GM12873 (cell line): ENCODE measurements around the gene SAP25.
A peak's percentile ranks its signal among the peaks of the same experiment; 100 is the strongest.

ENCODE experiments used
- TF ChIP-seq, protein P1 (sequence below): IDR thresholded peaks from 2 replicates; pipeline ENCODE4 v1.5.1; 2012; ENCODE audit warnings: low read depth, mild to moderate bottlenecking, moderate library complexity, low read length, control low read depth; ENCODE audit not compliant: insufficient read depth; ENCODE audit errors: missing control alignments

SAP25 gene

DNA sequence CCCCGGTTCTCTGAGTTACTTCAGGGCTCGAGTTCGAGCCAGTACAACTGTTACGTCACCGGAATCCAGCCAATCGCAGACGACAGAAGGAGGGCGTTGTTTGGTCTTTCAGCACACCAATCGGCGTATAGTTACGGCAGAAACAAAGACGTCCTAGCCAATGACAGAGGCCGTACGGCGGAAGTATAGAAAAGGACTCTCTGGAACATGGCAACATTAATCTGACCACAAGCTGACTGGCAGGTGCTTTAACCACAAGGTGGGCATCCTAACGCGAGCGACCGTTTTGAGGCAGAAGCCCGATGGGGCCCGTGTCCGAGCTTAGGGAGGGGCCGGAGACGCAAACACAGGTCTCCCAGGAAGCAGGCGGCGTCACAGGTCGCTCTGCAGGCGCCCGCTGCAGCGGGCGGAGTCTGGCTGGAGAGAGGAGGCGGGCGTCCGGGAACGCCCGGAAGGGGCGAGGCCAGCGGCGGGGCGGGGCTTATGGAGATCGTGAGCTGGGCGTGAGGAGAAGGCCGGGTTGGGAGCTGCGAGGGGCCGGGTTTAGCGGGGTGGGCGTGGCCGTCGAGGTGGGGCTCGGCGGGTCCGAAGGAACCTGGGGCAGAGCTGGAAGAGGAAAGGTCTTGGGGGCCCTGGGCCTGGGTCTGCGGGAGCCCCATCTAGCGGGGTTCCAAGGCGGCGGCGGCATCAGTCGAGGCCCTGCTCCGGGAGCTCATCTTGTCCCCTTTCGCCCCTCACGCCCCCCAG, 38.5 kb upstream of the SAP25 start, which contains the start of gene MOSPD3:
TSS of gene MOSPD3 (plus strand) at position 558 of the 747 bp plus-strand sequence. CDS start 252 bp downstream, outside the sequence.
- TF ChIP-seq, protein P1, sequence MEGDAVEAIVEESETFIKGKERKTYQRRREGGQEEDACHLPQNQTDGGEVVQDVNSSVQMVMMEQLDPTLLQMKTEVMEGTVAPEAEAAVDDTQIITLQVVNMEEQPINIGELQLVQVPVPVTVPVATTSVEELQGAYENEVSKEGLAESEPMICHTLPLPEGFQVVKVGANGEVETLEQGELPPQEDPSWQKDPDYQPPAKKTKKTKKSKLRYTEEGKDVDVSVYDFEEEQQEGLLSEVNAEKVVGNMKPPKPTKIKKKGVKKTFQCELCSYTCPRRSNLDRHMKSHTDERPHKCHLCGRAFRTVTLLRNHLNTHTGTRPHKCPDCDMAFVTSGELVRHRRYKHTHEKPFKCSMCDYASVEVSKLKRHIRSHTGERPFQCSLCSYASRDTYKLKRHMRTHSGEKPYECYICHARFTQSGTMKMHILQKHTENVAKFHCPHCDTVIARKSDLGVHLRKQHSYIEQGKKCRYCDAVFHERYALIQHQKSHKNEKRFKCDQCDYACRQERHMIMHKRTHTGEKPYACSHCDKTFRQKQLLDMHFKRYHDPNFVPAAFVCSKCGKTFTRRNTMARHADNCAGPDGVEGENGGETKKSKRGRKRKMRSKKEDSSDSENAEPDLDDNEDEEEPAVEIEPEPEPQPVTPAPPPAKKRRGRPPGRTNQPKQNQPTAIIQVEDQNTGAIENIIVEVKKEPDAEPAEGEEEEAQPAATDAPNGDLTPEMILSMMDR: no peak

DNA sequence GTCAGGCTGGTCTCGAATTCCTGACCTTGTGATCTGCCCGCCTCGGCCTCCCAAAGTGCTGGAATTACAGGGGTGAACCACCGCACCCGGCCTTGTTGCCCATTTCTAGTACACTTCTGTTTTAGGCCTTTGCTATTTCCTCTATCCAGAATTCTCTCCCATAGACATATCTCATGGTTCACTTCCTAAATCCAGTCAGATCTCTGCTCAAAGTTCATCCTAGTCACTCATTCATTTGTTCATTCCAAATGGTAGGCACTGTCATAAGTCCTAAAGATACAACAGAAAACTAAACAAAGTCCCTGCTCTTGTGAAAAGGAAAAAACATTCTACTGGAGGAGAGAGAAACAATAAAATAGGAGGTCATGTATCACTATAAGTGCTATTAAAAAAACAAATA, 36.3 kb upstream of the SAP25 start:
- TF ChIP-seq, protein P1: no peak

DNA sequence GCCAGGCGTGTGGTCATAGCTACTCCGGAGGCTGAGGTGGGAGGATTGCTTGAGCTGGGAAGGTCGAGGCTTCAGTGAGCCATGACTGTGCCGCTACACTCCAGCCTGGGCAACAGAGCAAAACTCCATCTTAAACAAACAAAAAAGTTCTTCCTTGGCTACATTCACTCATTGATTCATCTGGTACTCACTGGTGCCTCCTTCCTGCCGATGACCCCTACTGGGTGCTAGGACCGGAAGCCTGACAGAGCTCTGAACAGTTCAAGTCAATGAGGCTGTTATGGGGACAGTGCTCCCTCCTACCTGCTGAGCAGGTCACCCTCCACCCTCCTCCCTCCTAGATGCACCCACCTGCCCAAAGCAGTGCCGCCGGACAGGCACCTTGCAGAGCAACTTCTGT, 33.4 kb upstream of the SAP25 start:
- TF ChIP-seq, protein P1: no peak

DNA sequence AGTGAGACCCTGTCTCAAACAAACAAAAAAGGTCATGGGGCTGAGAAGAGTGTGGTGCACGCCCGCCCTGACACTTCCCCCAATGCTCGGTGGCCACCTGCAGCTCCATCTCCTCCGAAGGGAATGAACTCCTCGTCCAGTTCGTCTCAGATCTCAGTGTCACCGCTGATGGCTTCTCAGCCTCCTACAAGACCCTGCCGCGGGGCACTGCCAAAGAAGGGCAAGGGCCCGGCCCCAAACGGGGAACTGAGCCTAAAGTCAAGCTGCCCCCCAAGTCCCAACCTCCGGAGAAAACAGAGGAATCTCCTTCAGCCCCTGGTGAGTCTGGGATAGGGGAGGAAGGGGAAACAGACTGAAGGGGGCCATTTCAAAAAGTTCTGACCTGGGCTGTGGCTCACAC, 32.6 kb upstream of the SAP25 start:
- TF ChIP-seq, protein P1: no peak

DNA sequence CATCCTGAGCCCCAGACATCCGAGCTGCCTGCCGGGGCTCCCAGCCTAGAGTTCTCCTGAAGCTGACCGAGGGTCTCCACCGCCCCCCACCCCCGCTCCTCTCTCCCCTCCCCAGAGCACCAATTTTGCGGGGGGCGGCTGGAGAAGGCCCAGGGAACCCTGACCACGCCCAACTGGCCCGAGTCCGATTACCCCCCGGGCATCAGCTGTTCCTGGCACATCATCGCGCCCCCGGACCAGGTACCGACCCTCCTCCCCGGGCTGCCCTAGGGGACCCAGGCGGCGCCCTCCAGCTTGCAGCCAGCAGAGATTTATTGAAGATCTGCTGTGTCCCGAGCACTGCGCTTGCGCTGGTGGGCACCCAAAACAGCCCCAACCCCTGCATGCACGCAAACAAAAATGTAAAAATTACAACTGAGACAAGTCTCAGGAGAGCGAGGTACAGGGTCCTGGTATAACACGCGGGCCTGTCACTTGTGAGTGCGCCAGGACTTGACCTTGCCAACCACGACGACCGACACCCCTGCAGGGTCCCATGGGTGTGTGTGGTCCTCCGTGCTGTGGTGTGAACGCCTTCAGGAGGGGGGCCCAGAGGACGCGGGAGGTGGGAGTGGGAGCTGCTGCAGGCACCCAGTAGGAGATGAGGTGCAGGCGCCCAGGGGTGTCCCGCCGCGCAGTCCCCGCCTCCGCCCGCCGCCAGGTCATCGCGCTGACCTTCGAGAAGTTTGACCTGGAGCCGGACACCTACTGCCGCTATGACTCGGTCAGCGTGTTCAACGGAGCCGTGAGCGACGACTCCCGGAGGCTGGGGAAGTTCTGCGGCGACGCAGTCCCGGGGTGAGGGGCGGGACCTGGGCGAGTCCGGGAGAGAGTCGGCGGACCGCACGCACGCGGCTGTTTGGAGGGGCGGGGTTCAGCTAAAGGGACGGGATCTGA, 31.5 kb upstream of the SAP25 start:
- TF ChIP-seq, protein P1: no peak

DNA sequence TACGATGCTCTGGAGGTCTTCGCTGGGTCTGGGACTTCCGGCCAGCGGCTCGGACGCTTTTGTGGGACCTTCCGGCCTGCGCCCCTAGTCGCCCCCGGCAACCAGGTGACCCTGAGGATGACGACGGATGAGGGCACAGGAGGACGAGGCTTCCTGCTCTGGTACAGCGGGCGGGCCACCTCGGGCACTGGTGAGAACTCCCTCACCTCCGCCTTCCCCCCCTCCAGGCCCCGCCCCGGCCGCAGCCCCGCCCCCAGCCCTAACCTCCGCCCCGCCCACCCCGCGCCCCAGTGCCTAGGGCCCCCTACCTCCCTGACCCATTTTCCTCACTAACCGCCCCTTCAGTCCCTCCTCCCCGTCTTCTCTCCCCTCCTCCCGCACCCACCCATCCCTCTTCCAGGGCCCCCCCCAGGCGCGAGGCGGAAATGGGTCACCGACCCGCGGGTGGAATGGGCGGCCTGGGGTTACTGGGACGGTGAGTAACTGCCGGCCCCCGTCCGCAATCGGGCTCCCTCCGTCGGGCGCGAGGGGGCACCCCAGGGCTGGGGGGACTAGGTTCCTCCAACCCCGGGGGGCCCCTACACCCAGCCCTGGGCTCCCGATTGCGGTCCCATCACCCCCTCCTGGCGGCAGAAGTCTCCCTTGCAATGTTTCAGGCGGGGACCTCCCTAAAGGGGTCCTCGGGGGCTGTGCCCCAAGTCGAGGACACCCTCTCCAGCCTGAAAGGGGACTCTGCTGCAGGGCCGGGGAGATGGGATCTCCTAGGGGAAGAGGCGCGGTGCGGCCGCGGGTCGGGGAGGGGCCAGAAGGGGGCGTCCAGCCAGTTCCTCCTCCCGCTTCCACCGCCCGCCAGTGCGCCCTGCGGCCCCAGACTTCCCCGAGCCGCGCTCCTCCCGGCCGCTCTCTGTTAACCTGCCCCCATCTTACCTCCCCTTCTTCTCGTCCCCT, 30.6 kb upstream of the SAP25 start:
- TF ChIP-seq, protein P1: peak; percentile 39
